ENCODE data around the gene NSG2. TPM values are rescaled to one million over a fixed set of nuclear protein-coding genes. Genes with fewer than 3 reads are reported as not detected.
A peak's percentile ranks its signal among the peaks of the same experiment; 100 is the strongest.
"Not testable (repeated sequence)": the region's sequence is repeated elsewhere in the genome, so short reads cannot be mapped to it uniquely, and the experiment has no call there.

NSG2 gene
- polyA plus RNA-seq, 4 donors, result 0.11 to 1.9 (median 0.62) TPM; not detected in 1

GRCh38 chr5:174097486-174098185, 52.1 kb downstream of the NSG2 start:
- no peak for DNase-seq (ENCODE audit: low read depth in 4 of 4, low spot score in 2 of 4)

- DNase-seq (ENCODE audit: low read depth in 4 of 4, low spot score in 2 of 4), result no peak
Observed at GRCh38 chr5:174098694-174099093, 53.2 kb downstream of the NSG2 start.

GRCh38 chr5:174100490-174100889, 55.0 kb downstream of the NSG2 start:
- no peak for DNase-seq (ENCODE audit: low read depth in 4 of 4, low spot score in 2 of 4)

- DNase-seq (ENCODE audit: low read depth in 4 of 4, low spot score in 2 of 4), result no peak
Observed at GRCh38 chr5:174101195-174101730, 55.8 kb downstream of the NSG2 start.

GRCh38 chr5:174102574-174102973, 57.1 kb downstream of the NSG2 start:
- DNase-seq (ENCODE audit: low read depth in 4 of 4, low spot score in 2 of 4), result not testable (repeated sequence)

- DNase-seq (ENCODE audit: low read depth in 4 of 4, low spot score in 2 of 4), result no peak
Observed at GRCh38 chr5:174106997-174107655, 61.6 kb downstream of the NSG2 start.

GRCh38 chr5:174108745-174109144, 63.2 kb downstream of the NSG2 start:
- DNase-seq (ENCODE audit: low read depth in 4 of 4, low spot score in 2 of 4), result no peak

GRCh38 chr5:174109698-174110260, 64.3 kb downstream of the NSG2 start:
- DNase-seq (ENCODE audit: low read depth in 4 of 4, low spot score in 2 of 4), result no peak

- no peak for DNase-seq (ENCODE audit: low read depth in 4 of 4, low spot score in 2 of 4)
Observed at GRCh38 chr5:174110310-174110709, 64.8 kb downstream of the NSG2 start.

- DNase-seq (ENCODE audit: low read depth in 4 of 4, low spot score in 2 of 4), result no peak
Observed at GRCh38 chr5:174111287-174111973, 65.9 kb downstream of the NSG2 start.

GRCh38 chr5:174115226-174115625, 69.7 kb downstream of the NSG2 start:
- no peak for DNase-seq (ENCODE audit: low read depth in 4 of 4, low spot score in 2 of 4)

- DNase-seq (ENCODE audit: low read depth in 4 of 4, low spot score in 2 of 4), result no peak
Observed at GRCh38 chr5:174118823-174119467, 73.4 kb downstream of the NSG2 start.

GRCh38 chr5:174119468-174119881, 74.0 kb downstream of the NSG2 start:
- peak in 1 of 4 donors; percentile 9 for DNase-seq (ENCODE audit: low read depth in 4 of 4, low spot score in 2 of 4)

- DNase-seq (ENCODE audit: low read depth in 4 of 4, low spot score in 2 of 4), result no peak
Observed at GRCh38 chr5:174120401-174121005, 75.0 kb downstream of the NSG2 start.

- DNase-seq (ENCODE audit: low read depth in 4 of 4, low spot score in 2 of 4), result no peak
Observed at GRCh38 chr5:174134545-174134944, 89.0 kb downstream of the NSG2 start.

GRCh38 chr5:174139623-174140022, 94.1 kb downstream of the NSG2 start:
- no peak for DNase-seq (ENCODE audit: low read depth in 4 of 4, low spot score in 2 of 4)

GRCh38 chr5:174140452-174141020, 95.0 kb downstream of the NSG2 start:
- no peak for DNase-seq (ENCODE audit: low read depth in 4 of 4, low spot score in 2 of 4)

- DNase-seq (ENCODE audit: low read depth in 4 of 4, low spot score in 2 of 4), result no peak
Observed at GRCh38 chr5:174141398-174141797, 95.9 kb downstream of the NSG2 start.

GRCh38 chr5:174145091-174145490, 99.6 kb downstream of the NSG2 start:
- no peak for DNase-seq (ENCODE audit: low read depth in 4 of 4, low spot score in 2 of 4)

GRCh38 chr5:174145821-174146220, 100.3 kb downstream of the NSG2 start:
- DNase-seq (ENCODE audit: low read depth in 4 of 4, low spot score in 2 of 4), result no peak
